ENCODE results near the gene SH3RF1.

SH3RF1 gene

DNA sequence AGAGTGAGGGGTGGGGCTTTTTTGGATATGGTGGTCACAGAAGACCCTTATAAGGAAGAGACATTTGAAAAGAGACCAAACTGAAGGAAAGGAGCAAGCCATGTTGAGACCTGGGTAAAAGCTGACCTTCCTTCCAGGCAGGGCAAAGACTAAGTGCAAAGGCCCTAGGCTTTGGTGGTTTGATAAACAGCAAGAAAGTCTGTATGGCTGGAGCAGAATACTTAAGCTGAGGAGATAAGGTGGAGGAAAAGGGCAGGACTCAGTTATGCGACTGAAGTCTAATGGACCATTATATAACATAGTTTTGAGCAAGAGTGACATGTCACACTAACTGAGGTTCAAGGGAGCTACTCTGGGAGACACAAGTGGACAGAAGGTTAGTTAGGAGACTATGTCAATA, 20.0 kb downstream of the SH3RF1 start:
- DNase-seq: no peak

DNA sequence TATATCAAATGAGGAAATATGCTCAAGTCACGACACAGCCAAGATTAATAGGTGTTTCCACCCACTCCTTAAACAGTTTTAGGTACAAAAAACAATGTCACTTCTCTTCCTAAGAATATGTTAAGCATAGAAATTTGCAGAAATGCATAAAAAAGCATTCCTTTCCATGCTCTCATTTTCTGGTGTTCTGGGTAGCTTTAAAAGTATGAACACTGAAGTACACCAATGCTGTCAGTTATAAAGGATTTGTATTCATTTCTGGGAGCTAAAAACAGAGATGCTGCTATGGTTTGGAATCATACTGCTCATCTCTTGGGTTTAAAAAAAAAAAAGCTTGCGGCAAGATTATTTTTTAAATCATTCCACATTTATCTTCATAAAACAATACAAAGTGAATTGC, 20.8 kb downstream of the SH3RF1 start:
- DNase-seq: no peak

DNA sequence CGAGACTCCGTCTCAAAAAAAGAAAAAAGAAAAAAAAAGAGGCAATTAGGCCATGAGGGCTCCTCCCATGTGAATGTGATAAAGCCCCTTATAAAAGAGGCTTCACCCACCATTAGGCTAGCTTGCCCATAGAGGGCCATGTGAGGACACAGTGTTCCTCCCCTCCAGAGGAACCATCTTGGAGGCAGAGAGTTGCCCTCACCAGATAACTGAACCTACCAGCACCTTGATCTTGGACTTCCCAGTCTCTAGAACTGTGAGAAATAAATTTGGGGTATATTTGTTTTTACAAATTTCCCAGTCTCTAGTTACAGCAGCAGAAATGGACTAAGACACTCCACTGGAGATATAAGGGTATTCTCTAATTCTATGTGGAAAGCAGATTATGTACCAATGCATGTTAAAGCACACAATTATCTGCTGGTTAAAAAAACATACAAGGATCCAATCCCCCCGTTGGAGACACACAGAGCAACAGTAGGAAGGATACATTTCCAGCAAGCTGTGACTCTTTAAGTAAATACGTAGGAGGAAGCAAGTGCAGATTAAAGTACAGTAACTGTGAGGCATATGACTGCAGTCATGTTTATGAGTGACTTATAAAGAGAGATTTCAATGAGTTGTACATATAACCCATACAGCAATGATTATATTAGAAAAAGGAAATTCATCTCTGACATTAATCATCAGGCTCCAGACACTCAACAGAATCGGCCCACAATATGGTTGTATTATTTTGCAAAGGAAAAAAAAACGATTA, 21.4 kb downstream of the SH3RF1 start:
- DNase-seq: no peak

DNA sequence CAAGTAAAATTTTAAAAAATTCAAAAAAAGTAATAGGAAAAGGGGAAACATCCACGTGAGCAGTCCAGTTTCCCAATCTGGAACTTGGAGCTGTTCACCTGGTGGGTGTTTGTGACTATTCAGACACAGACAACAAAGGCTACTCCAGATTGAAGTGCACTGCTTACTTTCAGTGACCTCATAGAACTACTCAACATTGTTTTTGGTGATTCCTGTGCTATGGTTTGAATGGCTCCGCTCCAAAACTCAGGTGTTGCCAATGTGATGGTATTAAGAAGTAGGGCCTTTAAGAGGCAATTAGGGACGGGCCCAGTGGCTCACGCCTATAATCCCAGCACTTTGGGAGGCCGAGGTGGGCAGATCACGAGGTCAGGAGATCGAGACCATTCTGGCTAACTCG, 22.1 kb downstream of the SH3RF1 start:
- no peak for DNase-seq

DNA sequence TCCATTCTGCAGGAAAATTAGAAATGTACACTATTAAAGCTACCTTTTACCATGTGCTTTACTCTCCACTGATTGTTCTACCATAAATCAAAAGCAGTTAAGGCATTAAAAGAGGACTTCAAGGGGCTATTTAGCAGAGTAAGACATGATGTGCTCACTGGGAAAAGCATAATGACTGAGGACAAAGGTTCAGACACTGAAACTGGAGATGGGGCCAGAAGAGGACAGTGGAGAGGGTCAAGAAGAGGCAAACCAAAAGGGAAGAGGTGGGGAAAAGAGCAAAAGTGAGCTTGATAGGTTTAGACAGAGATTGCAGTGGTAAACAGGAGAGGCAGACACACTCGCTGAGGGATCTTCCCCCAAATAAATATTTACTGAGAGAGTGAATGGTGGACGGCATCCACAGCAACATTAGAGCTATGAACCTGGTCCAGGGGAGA, 23.8 kb downstream of the SH3RF1 start:
- peak; percentile 13 for DNase-seq

DNA sequence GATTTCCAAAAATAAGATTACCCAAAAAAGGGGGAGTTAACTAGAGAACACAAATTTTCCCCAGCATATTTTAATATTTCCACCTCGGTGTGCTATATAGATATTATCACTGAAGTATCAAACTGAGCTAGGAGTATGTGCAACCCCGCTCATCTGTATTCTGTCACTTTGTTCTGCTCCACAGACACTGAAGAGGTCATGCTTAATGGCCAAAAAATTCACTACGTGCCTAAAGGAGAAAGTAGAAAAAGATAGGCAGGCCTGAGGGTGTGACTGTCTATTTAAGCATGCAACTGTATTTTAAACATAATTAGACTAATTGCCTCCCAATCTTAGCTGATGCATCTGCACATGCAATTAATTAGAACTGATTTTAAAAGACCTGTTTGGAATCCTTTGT, 24.5 kb downstream of the SH3RF1 start:
- peak; percentile 46 for DNase-seq

DNA sequence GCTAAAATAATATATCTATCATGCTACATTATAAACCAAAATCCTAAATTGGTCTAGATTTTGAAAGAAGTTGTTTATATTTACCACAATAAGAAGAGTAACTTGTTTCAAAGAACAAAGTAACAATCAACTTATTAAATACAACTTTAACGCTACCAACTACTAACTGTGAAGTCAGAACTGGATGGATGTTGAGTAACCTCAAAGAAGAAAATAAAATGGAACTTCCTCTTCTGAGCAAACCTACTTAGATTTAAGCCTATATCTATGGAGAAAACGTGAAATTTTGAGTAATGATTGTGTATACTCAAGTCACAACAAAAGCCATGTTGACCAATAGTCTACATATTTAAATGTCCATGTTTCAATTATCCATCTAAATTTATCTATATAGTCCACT, 25.7 kb downstream of the SH3RF1 start:
- DNase-seq: no peak

DNA sequence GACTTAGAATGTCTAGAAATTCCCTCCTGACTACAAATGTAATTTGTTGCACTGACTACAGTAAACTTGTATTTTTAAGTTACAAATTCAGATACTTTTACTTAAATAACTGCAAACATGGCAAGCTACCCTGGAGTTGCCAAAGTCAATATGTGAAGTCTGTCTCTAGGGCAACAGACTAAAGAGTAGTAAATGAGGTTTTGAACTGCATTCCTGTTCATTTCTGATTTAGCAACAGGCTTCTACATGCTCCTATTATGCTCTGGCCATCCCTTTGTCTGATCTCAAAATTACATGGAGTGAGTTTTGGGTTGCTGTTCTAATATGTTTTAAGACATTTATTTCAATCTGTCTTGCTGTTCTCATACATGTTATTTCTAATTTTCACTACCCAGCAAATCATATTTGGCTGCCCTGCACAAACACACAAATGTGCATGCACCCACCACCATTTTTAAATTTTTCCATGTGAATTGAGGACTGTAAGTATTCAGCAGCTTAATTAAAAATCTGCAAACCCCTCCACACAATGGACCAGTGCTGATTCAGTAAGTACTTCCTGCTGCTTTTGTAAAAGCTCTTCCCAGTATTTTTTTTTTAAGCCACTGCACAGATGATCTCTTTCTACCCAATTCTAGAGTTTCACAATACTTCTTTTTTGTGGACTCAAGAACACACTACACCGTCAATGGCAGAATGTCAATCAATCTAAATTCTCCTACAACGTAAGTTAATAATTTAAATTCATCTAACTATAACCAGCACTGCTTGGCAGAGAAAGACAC, 26.7 kb downstream of the SH3RF1 start:
- no peak for DNase-seq

DNA sequence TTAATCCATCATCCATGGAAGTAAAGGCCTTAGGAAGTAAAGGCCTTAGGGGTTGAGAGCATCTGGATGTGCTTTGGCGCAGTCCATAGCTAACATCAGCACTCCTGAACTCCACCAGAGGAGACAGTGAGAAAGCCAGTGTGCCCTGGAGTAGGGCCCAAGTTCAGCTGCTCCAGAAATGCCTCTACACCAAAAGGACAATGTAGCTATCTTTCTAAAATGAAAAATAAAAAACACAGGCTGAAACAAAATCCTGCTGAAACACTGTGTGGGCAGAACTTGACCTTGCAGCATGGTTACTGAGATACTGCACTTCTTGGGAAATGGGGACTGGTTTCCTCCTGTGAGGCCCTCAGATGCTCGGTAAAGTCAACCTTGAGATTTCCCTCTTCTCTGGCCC, 29.3 kb downstream of the SH3RF1 start:
- no peak for DNase-seq

DNA sequence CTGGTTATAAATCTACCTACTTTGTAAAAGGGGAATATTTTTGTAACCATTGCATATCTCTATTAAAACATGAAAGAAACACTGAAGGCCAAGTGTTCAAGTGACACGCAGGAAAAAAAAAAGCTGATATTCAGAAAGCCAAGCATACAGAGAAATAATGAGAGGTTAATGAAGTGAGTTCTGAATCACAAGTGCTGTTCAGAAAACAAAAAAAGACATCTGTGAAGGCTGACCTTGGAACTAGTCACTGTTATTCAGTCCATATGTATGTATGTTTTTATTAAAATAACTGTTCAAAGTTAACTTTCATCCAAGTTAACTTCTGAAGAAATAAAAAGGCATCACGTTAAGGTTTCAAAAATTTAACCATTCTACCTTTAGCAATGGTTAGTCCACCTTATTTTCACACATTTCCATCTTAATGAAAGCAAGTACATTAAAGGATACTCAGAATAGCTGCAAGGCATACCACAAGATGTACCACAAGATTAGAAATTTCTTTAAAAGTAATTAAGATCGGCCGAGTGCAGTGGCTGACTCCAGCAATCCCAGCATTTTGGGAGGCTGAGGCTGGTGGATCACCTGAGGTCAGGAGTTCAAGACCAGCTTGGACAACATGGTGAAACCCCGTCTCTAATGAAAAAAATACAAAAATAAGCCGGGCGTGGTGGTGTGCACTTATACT, 31.4 kb downstream of the SH3RF1 start:
- no peak for DNase-seq

DNA sequence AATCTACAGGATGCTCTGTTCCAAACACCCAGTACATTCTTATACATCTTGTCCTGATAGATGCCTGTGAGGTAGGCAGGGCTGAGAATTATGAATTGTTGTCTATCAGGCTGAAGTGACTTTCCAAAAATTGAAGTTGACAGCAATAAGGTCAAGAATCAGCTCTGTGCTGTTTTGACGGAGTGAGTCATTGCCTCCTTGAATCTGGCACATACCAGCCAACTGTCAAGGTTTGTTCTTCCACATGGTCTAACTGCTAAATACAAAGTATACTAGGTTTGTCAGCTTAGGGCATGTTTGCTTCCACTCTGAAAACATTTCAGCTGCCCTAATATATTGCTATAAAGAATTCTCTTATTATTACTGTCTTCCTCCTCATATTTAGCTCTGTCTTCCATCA, 32.3 kb downstream of the SH3RF1 start:
- DNase-seq: no peak

DNA sequence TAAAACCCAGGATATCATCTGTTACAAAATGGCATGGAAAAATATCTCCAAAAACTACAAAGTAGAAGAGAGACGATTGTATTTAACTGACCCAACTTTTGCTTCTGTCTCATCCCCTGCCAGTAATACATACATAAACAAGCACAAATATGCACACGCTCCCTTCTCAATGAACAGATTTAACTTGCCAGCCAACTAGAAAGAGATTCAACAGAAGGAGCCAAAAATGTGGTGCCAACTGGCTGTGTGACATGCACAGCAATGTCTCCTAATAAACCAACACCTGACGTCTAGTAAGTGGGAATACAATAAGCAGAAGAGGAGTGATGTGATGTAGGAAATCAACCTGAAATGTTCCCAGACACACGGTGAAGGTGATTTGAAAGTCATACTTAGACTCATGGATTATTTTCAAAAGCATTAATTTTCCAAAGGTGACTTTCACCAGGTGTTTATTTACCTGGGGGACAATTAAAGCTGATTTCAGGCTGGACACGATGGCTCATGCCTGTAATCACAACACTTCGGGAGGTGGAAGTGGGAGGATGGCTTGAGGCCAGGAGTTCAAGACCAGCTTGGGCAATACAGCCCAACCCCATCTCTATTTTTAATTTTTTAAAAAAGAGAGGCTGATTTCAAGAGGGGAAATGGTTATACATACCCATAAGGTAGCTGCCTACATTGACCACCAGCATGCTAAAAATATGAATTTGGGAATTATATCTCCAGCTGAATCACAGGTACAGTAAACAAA, 33.7 kb downstream of the SH3RF1 start:
- no peak for DNase-seq

DNA sequence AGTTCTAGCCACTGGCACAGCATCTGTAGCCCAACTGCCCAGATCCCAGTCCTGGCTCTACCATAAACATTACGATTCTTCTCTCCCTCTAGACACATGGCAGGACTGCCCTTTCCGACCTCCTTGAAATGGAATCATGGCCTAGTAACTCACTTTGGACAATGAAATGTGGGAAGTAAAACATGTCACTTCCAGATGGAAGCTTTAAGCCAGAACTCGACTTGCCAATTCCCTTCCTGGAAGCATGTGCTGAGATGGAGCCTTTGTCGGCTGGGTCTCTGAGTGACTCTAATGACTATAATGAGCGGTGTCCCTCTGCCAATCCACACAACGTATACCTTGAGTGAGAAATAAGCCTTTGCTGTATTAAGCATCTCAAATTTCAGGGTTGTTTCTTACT, 34.7 kb downstream of the SH3RF1 start:
- DNase-seq: no peak

DNA sequence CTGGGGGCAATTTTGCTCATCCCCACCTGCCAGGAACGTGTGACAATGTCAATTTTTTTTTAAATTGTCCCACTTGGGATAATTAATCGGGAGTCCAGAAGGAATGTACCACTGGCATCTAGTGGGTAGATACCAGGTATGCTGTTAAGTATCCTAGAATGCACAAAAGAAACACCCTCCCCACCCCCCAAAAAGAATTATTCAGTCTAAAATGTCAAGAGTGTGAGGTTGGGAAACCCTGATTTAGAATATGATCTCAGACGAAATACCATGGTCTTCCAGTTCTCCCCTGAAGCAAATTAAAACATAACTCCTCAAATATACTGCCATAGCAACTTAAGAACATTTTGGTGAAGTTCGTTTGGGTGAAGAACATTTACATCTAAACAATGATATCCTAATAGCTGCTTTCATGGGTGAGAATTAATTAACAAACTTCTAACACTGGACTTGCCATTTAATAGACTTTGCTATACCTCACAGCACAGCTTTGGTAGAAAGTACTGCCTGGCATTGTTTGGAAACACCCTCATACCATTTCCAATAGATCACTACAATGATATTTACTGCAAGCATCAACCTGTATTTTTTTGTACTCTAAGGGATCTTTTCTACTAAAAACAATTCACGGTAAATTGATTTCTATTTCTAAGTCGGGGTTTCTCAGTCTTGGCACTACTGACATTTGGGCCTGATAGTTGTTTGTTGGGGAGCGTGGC, 36.5 kb downstream of the SH3RF1 start:
- no peak for DNase-seq

DNA sequence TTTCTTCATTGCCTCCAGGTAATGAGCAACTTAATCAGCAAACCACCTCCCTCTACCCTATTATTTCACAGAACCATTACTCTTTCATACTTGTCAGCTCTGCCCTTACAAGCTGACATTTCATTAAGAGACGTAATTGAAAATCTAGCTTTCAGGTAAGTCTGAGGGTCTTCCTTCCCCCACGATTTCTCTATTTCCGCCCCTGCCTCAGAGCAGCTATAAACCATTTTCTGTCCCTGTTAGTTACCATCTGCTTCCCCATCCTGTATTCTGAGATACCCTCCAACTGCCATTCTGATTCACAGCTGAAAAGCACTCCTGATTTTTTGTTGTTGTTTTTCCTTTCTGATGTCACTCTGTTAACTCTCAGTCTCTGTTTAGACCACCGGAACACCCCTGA, 37.1 kb downstream of the SH3RF1 start:
- no peak for DNase-seq

DNA sequence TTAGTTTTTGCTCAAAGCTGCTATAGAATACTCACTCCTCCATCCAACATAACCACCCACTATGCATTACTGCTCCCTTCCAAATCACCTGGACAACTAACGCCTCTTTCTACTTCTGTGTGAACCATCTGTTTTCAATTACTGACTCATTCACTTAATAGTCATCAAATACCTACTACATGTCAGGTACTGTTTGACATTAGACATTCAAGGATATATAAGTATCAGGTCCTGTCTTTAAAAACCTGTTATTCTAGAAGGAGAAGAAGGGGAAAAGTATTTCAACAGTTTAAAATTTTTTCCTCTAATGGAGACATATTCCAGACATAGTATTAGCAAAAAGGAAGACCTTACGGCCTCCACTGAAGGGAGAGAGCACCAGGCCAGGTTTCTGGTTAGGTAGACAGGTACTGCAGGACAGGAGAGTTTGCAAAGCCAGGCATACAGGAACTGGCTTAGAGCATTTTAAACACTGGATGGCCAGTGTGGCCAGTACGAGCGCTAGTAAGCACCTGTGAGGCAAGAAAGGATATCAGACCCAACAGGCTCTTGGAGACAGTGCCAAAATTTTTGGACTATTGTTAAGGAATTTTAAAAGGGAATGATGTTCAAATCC, 39.0 kb downstream of the SH3RF1 start:
- no peak for DNase-seq

DNA sequence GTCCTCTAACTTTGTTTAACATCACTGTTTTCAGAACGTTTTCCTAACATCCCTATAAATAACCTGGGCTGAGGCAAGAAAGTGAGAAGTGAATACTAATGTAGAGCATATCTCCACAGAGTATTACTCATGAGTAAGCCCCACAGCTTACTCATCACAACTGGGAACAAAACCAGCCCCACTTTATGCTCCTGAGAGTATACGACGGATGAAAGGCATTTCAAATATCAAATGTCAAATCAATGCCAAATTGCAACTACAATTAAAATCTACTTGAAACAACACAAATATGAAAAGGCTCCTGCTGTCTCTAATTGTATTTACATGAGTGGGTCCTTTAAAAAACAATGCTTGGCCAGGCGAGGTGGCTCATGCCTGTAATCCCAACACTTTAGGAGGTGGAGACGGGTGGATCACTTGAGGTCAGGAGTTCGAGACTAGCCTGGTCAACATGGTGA, 41.2 kb downstream of the SH3RF1 start:
- no peak for DNase-seq

DNA sequence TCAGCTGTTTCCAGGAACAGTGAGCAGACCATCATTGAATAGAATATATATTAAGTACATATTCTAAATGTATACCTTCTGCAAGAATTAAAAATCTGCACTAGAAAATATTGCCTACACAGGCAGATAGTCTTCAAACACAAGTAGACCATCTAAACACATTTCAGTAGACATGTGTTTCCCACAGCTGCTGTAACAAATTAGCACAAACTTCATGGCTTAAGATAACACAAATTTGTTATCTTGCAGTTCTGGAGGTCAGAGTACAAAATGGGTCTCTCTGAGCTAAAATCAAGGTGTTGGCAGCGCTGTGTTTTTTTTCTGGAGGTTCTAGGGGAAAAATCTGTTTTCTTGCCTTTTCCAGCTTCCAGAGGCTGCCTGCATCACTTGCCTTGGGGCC, 42.7 kb downstream of the SH3RF1 start:
- DNase-seq: no peak

DNA sequence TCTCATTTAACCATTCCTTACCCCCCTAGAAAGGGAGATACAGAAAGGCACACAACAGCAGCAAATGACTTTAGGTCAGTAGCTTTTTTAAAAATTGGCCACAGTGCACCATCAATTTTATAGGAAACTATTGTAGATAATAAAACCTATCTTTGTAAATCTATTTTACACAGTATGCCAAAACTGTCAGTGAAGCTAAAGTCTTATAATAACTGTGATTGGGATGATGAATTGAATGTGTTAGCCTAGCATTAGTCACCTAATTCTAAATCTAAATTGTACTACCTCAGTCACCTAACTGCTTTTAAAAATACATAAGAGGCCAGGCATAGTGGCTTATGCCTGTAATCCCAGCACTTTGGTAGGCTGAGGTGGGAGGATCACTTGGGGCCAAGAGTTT, 44.2 kb downstream of the SH3RF1 start:
- DNase-seq: no peak

DNA sequence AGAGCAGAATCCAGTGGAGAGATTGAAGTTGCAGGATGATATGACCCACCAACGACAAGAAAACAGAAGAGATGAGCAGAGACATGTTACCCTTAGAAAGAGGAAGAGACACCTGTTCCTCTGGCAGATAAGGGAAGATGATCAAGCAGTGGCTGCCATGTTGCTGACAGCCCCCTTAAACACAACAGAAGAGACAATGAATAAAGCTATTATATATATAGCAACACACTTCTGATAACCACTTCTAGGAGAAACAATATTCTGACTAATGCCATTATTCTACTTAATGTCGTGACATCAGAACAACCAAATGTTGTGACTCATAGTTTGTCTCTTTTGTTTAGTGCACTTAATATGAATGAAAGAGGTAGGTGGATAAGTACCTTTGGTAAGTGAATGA, 44.9 kb downstream of the SH3RF1 start:
- DNase-seq: no peak

DNA sequence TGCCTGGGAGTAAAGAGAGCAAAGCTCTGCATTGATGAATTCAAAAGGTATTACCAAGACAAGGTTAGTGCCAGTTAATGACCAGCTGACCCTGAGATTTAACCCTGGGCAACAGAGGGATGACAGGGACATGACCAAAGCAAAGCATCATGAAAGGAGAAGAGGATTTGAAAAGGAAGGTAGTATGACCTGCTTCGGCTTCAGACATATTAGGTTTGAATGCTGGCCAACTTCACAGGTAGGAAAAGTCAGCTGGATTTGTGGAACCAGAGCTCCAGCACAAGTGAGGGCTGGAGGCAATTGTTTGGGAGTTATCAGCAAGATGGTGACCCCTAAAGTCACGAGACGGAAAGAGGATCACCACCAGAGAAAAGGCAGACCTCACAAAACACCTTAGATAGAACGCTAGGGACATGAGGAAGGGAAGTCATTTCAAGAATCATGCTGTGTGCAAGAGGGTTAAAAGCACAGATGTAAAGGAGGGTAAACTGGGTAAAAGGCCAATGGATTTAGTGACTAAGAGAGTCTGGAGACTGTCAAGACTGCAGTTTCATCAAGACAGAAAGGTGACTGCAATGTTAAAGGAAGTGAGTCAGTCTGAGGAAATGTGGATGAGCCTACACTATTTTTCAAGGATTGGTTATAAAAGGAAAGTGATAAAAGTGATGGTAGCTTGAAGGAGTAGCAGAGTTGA, 45.6 kb downstream of the SH3RF1 start:
- no peak for DNase-seq
